SK-N-MC (cell line): ENCODE measurements around the gene ESYT2.

Experiments used
- DNase-seq: peaks from one replicate; pipeline ENCODE4 v3.0.0-alpha.2; 2011; ENCODE audit warnings: low read depth, low spot score
- H3K27ac ChIP-seq: fragments of 200-600 bp; sonication (generic); 2 replicates; pipeline ENCODE4 v1.5.1; 2016; ENCODE audit warnings: mixed run types
- H3K36me3 ChIP-seq: fragments of 200-600 bp; sonication (generic); 2 replicates; pipeline ENCODE4 v1.6.1; 2017; ENCODE audit warnings: antibody characterized with exemption, low read length, mixed read lengths; ENCODE audit not compliant: insufficient read depth
- H3K4me3 ChIP-seq: fragments of 200-600 bp; sonication (generic); 2 replicates; pipeline ENCODE4 v1.5.1; 2016
- H3K9ac ChIP-seq: fragments of 200-600 bp; sonication (generic); 2 replicates; pipeline ENCODE4 v1.8.0; 2017; ENCODE audit warnings: mixed run types, mixed read lengths; ENCODE audit not compliant: insufficient read length
- H3K9me3 ChIP-seq: fragments of 200-600 bp; sonication (generic); 2 replicates; pipeline ENCODE4 v1.6.1; 2017; ENCODE audit warnings: low read depth, mild to moderate bottlenecking, antibody characterized with exemption, low read length, moderate library complexity, mixed read lengths
- EZH2 ChIP-seq: fragments of 200-600 bp; sonication (generic); IDR thresholded peaks from one replicate; pipeline ENCODE4 v1.6.1; 2017; ENCODE audit warnings: antibody characterized with exemption
- FOXP2 ChIP-seq: optimal IDR thresholded peaks from 2 replicates; pipeline ENCODE3; 2011; ENCODE audit warnings: mild to moderate bottlenecking, moderate library complexity; ENCODE audit not compliant: insufficient read depth; ENCODE audit errors: extremely low read length, control extremely low read depth
- POLR2AphosphoS5 ChIP-seq: IDR thresholded peaks from 2 replicates; pipeline ENCODE4 v1.6.1; 2012; ENCODE audit warnings: mild to moderate bottlenecking, low read depth, low read length, borderline replicate concordance

Gene ESYT2

DNA sequence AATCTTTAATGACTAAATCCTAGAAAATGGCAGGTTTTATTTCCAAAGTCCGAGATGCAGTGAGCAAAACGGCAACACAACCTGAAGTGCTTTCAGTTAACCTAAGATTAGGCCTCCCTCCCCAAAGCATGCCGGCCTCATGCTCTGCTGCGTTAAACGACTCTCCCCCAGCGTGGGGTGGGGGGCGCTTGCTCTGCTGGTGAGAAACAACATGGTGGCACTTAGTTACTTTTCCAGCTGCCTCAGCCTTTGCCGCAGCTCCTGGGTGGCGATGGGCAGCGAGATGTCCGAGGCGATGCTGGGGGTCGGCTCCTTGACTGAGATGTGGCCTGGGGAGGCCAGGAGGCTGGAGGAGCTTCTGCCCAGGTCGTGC, 88.0 kb downstream of the ESYT2 start:
- Histone ChIP-seq H3K9me3 (no peaks in the 10 kb centered on the region), H3K36me3 (peaks cover 17% of the 10 kb centered on the region; the same call in 1 of the 2 replicates), H3K9ac (no peak overlapping the region), H3K27ac (no peak overlapping the region), H3K4me3 (no peak overlapping the region)
- TF ChIP-seq FOXP2 (no peak), POLR2AphosphoS5 (no peak), EZH2 (no peak)
- no peak for DNase-seq

DNA sequence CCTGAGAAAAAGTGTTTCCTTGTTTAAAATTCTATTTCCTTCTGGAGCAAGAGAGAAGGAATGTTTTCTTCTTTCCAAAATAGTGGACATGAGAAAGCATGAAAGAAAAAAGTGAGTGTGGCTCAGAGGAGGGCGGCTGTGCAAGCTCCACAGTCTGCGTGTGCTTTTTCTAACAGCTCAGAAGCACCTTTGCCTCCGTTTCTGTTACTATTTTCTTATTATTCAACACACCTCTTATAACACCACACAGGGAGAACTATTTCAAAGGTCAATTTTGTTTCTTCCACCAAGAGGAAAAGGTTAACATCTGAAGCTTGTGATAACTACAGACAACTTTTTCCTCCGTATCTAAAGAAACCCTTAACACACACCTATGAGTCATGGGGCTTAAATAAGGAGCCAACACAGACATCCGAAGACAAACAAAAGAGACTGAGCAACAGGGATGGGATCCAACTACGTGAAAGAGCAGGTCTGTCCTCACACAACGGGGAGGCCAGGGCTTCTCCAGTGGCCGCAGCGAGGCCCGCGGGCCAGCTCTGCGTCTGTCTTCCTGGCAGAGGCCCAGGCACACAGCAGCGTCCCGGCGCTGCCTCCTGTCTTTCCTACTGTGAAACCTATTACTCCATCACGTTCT, 88.5 kb downstream of the ESYT2 start:
- H3K36me3 ChIP-seq: peaks cover 17% of the 10 kb centered on the region; the same call in 1 of the 2 replicates

DNA sequence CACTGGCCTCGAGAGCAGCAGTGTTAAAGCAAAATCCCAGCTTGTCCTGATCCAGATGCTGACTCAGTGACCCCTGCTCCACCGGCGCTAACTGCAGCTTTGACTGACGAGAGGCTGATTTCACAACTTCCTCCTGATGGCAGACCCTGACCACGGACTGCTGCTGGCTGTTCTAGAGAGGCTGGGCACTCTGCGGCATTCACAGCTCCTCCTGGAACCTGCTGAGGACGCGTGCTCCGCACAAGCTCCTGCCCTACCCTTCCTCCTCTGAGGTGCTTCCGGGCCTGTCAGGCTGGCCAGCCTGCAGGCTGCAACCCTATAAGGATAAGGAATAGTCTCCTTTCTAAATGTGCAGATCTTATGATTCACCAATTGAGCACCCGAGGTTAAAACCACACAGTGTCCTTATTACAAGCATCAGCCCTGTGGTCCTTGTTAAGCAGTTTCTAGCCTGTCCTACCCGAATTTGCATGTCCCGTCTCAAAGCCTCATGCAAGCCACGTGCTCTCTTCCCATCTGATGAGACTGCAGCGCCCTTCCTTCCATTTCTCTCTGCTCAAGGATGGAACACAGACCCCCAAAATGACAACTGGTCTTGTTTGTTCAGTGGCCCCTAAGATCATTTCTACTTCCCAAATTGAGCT, 89.2 kb downstream of the ESYT2 start:
- H3K4me3 ChIP-seq: no peak overlapping the region
- H3K36me3 ChIP-seq: peaks cover 17% of the 10 kb centered on the region; the same call in 1 of the 2 replicates
- H3K9ac ChIP-seq: no peak overlapping the region
- DNase-seq: no peak
- H3K9me3 ChIP-seq: no peaks in the 10 kb centered on the region
- TF ChIP-seq FOXP2 (no peak), POLR2AphosphoS5 (no peak), EZH2 (no peak)
- no peak overlapping the region for H3K27ac ChIP-seq

More for the DNA sequence above, 88.5 kb downstream of the ESYT2 start:
- TF ChIP-seq POLR2AphosphoS5: no peak
- TF ChIP-seq EZH2: no peak
- no peak for TF ChIP-seq FOXP2
- H3K4me3 ChIP-seq: no peak overlapping the region
- H3K27ac ChIP-seq: no peak overlapping the region
- no peak overlapping the region for H3K9ac ChIP-seq
- no peaks in the 10 kb centered on the region for H3K9me3 ChIP-seq
- no peak for DNase-seq

DNA sequence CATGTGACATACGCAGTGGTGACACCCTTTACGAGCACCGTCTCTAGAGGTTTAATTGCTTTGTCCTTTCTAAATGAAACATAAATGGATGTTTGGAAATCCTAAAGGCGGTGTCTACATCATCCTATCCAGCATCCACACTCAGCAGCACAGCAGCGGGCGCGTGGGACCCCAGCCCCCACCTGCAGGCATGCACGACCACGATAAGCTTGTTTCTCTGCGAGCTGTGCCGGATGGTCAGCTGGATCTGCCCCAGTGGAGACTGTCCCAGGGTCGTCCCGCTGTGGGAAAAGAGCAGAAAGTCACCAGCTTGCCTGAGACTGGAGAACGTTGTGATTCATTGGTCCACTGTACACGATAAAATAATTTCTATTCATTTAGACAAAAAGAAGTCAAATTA, 90.5 kb downstream of the ESYT2 start:
- no peak for DNase-seq
- Histone ChIP-seq H3K9me3 (no peaks in the 10 kb centered on the region), H3K36me3 (peaks cover 17% of the 10 kb centered on the region; the same call in 1 of the 2 replicates), H3K4me3 (no peak overlapping the region), H3K27ac (no peak overlapping the region), H3K9ac (no peak overlapping the region)
- TF ChIP-seq FOXP2 (no peak), EZH2 (no peak), POLR2AphosphoS5 (no peak)

DNA sequence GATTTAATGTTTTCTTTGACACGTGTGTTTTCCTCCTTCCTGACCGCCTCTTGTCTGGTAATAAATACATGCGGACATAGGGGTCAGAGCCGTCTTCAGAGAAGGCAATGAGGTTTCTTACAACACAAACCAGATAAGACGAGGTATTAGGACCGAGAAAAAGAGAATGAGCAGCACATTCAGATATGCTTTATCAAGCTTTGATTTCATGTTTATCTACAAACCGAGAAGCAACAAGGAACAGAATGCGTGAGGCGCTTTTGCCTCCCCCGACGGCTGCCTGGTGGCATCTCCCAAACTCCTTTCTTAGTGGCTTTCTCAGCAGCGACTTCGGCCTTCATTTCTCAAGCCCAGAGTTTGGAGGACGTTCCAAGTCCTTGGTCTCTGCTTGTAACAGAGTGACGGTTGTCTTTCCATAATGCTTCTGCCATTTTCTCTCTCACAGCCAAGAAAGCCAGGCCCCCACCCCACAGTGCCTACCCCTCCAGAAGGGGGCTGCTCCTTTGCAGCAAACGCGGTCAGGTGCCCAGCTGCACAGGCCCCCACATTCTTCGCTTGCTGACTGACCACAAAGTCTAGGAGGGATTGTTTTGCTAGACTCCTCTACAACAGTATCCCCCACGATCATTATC, 92.1 kb downstream of the ESYT2 start:
- Histone ChIP-seq H3K9me3 (no peaks in the 10 kb centered on the region), H3K36me3 (peaks cover 17% of the 10 kb centered on the region; the same call in 1 of the 2 replicates), H3K27ac (no peak overlapping the region), H3K9ac (no peak overlapping the region), H3K4me3 (no peak overlapping the region)
- DNase-seq: no peak
- TF ChIP-seq EZH2 (no peak), FOXP2 (no peak), POLR2AphosphoS5 (no peak)

DNA sequence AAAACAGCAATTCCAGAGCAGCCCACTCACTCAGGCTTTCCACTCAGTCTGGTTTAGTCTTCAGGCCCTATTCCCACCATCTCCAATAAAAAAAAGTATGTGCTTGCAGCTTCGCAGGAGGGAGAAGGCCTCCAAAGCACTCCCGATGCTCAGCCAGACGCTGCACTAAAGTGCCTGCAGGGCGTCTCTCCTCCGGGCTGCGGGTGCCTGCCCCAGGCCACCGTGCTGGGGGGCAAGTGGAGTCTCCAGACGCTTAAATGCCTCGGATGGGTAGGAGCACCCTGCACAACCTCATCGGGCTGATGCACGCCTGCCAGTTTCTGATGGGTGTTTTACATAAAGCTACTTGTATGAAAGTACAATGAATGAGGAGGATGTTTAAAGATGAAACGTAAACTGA, 93.4 kb downstream of the ESYT2 start:
- H3K4me3 ChIP-seq: no peak overlapping the region
- H3K9ac ChIP-seq: no peak overlapping the region
- no peak for DNase-seq
- TF ChIP-seq EZH2: no peak
- no peak for TF ChIP-seq POLR2AphosphoS5
- no peak for TF ChIP-seq FOXP2
- H3K27ac ChIP-seq: no peak overlapping the region
- no peaks in the 10 kb centered on the region for H3K9me3 ChIP-seq
- H3K36me3 ChIP-seq: peaks cover 9% of the 10 kb centered on the region; the same call in 1 of the 2 replicates

DNA sequence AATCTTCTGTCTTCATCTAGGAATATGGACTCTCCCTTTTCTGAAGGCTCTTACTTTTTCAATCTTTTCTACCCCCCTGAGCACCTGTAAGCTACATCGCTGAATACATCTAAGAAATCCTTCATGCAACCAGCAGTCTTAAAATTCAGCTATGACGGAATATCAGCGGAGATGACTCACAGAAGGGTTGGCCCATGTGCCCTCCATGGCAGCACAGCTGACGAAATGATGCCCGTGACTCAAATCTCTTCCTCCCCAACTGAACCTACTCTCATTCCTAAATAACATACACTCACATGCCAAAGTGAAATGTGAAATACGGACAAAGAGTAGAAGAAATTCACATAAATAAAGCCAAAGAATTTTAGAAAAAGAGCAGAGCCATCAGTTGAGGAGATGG, 94.4 kb downstream of the ESYT2 start:
- Histone ChIP-seq H3K27ac (no peak overlapping the region), H3K36me3 (no peaks in the 10 kb centered on the region; the same call in 1 of the 2 replicates), H3K9me3 (no peaks in the 10 kb centered on the region), H3K9ac (no peak overlapping the region), H3K4me3 (no peak overlapping the region)
- TF ChIP-seq EZH2 (no peak), FOXP2 (no peak), POLR2AphosphoS5 (no peak)
- DNase-seq: no peak

DNA sequence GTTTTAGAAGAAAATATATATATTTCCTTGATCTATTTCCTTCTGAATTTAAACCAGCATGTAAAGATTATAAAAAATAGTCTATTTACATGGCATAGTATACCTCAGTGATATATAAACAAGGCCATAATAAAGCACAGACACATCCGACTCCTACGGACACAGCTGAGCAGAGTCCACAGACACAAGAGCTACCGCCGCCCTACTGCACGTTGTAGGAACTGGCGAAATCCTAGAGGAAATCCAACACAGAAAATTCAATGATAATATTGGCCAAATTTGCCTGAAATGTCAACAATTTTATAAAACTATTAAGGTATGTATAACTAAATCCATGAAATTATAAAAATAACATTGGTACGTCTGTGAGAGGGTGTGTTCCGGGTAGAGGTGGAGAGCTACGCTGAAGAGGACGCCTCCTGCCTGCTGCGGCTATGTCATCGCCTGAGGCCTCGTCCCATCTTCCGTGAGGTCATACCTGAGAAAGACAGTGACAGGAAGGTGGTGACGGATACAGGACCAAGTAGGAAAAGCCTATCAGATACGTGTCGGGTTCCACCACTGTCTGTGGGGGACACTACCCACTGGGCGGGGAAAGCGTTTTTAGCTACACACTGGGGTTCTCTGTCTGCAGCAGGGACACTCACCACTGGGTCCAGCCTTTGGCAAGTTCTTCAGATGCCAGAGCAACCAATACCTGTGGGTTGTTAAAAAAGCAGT, 95.4 kb downstream of the ESYT2 start:
- Histone ChIP-seq H3K27ac (no peak overlapping the region; the same call in 1 of the 2 replicates), H3K9me3 (no peaks in the 10 kb centered on the region), H3K9ac (no peak overlapping the region), H3K4me3 (no peak overlapping the region), H3K36me3 (no peaks in the 10 kb centered on the region)
- DNase-seq: no peak
- TF ChIP-seq EZH2 (no peak), FOXP2 (no peak), POLR2AphosphoS5 (no peak)
